Bronchial epithelial cell (primary cell): ENCODE data around the gene CFDP1. TPM values are rescaled to one million over a fixed set of nuclear protein-coding genes. Genes with fewer than 3 reads are reported as not detected.

Source experiments
- DNase-seq: peaks from one replicate; pipeline ENCODE4 v3.0.0-alpha.2; 2010; ENCODE audit warnings: low read depth
- FAIRE-seq: peaks from 2 replicates; lab custom pipeline; 2011; peaks lifted over from hg19 to GRCh38; lab: Jason Lieb, UNC
- H3K27me3 ChIP-seq: 2 replicates; pipeline ENCODE4 v1.5.1; 2011; ENCODE audit warnings: low read length; ENCODE audit not compliant: control insufficient read depth, insufficient read depth
- H3K36me3 ChIP-seq: 2 replicates; pipeline ENCODE4 v1.5.1; 2011; ENCODE audit warnings: low read length; ENCODE audit not compliant: control insufficient read depth, insufficient read depth
- H3K4me3 ChIP-seq: 2 replicates; pipeline ENCODE4 v1.5.1; 2011; ENCODE audit warnings: mild to moderate bottlenecking, low read depth, low read length, control low read depth
- CTCF ChIP-seq: IDR thresholded peaks from 2 replicates; pipeline ENCODE4 v1.5.1; 2011; ENCODE audit warnings: mild to moderate bottlenecking, moderate library complexity, low read length, control low read depth, inconsistent platforms; ENCODE audit not compliant: insufficient read depth, severe bottlenecking
- total RNA-seq: library from RNA; depleted of rRNA; stranded (reverse); fragments of >200 nt; gene quantifications from 2 replicates; pipeline ENCODE4 v1.2.1, GENCODE V29; 2014

CFDP1 gene
- 46.6 and 58.6 TPM in 2 replicates for total RNA-seq

- FAIRE-seq (no peak), DNase-seq (peak; percentile 83)
- Histone ChIP-seq H3K36me3 (no peaks in the 10 kb centered on the region), H3K27me3 (no peaks in the 10 kb centered on the region), H3K4me3 (peak within 1 kb of the TSS; percentile 81)
- TF ChIP-seq CTCF = no peak
These were observed at the start of gene CFDP1 for GRCh38 chr16:75432828-75433731. TSS of gene CFDP1 (minus strand) at chr16:75433503. CDS start at chr16:75433352, 151 bp downstream.

- TF ChIP-seq CTCF = no peak
- H3K27me3 ChIP-seq = no peaks in the 10 kb centered on the region
- no peaks in the 10 kb centered on the region for H3K36me3 ChIP-seq
- H3K4me3 ChIP-seq = no peak overlapping the region
- FAIRE-seq = no peak
- no peak for DNase-seq
These were observed 49.3 kb upstream of the CFDP1 start for GRCh38 chr16:75482434-75483205.

GRCh38 chr16:75481475-75481874, 48.2 kb upstream of the CFDP1 start:
- DNase-seq (no peak), FAIRE-seq (no peak)
- no peak for TF ChIP-seq CTCF
- Histone ChIP-seq H3K4me3 (no peak overlapping the region), H3K27me3 (no peaks in the 10 kb centered on the region), H3K36me3 (no peaks in the 10 kb centered on the region)

- DNase-seq (no peak), FAIRE-seq (no peak)
- H3K36me3 ChIP-seq = no peaks in the 10 kb centered on the region
- H3K4me3 ChIP-seq = no peak overlapping the region
- no peaks in the 10 kb centered on the region for H3K27me3 ChIP-seq
- no peak for TF ChIP-seq CTCF
These were observed 46.2 kb upstream of the CFDP1 start for GRCh38 chr16:75479421-75479990.

GRCh38 chr16:75478480-75479345, 45.4 kb upstream of the CFDP1 start:
- no peak for DNase-seq
- Histone ChIP-seq H3K36me3 (no peaks in the 10 kb centered on the region), H3K4me3 (no peak overlapping the region), H3K27me3 (no peaks in the 10 kb centered on the region)
- no peak for TF ChIP-seq CTCF
- no peak for FAIRE-seq
